ENCODE results near the gene MYH11.

The MYH11 gene

DNA sequence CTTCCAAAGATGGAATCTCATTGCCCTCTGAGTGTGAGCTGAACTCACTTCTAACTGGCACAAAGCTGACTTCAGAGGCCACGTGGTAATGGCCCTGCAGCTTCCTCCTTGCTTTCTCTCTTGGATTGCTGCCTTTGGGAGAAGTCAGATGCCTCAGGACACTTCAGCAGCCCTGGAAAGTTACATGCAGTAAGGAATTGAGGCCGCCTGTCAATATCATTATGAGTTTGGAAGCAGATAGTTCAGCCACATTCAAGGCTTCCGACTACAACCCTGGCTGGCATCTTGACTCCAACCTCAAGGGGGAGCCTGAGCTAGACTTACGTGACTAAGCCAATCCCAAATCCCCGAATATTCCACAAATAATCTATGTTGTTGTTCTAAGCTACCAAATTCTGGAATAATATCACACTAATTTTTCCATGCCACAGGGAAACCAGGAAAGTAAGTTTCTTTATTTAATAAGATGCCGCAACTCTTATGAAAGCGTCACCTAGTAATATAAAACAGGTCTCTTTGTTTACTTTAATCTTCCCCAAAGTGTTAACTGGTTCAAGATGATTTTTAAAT lies 18.0 kb upstream of the MYH11 start:
- peak; percentile 84 for TF ChIP-seq CTCF (IDR thresholded peaks at IDR 0.05; ENCODE audit: low read depth, low read length)
- Histone ChIP-seq H3K9me3 (ENCODE audit: severe bottlenecking) (no peaks in the 10 kb centered on the region), H3K27me3 (ENCODE audit: insufficient read depth, low read depth, severe bottlenecking) (no peaks in the 10 kb centered on the region), H3K36me3 (peaks cover 41% of the 10 kb centered on the region), H3K27ac (no peak overlapping the region), H3K4me3 (ENCODE audit: low read depth, low read length) (no peak overlapping the region)
- DNase-seq = peak; percentile 60

DNA sequence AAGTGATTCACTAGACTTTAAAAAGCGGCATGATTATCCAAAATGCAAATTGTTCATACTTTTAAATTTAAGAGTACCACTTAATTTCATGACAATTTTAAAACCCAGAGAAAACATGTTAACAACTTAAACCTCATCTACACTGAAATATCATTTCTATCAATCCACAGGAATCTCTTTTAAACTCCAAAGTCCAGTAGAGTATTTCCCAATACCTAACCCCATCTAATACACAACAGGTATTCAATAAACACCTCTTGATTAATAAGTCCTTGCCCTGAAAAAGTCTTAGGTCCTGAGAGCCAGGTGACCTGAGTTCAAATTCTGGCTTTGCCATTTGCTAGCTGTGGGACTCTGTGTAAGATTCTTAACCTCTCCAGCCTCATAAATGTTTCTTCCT lies 16.9 kb upstream of the MYH11 start:
- Histone ChIP-seq H3K27ac (no peak overlapping the region), H3K9me3 (ENCODE audit: severe bottlenecking) (no peaks in the 10 kb centered on the region), H3K36me3 (peaks cover 41% of the 10 kb centered on the region), H3K4me3 (ENCODE audit: low read depth, low read length) (no peak overlapping the region), H3K27me3 (ENCODE audit: insufficient read depth, low read depth, severe bottlenecking) (no peaks in the 10 kb centered on the region)
- no peak for DNase-seq
- TF ChIP-seq CTCF (IDR thresholded peaks at IDR 0.05; ENCODE audit: low read depth, low read length) = no peak

- Histone ChIP-seq H3K27me3 (ENCODE audit: insufficient read depth, low read depth, severe bottlenecking) (no peaks in the 10 kb centered on the region), H3K27ac (no peak overlapping the region), H3K4me3 (ENCODE audit: low read depth, low read length) (no peak overlapping the region), H3K36me3 (peaks cover 41% of the 10 kb centered on the region), H3K9me3 (ENCODE audit: severe bottlenecking) (no peaks in the 10 kb centered on the region)
- DNase-seq = no peak
- no peak for TF ChIP-seq CTCF (IDR thresholded peaks at IDR 0.05; ENCODE audit: low read depth, low read length)
These were observed 16.5 kb upstream of the MYH11 start for GRCh38 chr16:15873301-15873700.

DNA sequence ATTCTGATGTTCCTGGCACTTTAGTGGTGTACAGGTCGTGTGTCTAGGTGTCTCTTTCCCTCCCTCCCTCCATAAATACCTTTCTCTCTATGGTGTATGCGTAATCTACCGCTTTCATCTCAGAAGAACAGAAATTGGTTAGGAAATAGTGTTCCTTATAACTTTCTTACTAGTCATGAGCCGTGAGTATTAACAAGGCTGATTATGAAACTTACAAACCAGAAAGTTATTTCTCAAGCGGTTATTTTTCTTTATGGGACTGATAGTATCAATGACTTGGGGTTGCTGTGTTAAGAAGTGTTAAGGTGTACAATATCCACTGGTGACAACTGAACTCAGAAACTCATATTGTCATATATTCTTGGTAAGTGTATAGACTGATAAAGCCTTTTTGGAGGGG lies 13.2 kb upstream of the MYH11 start:
- Histone ChIP-seq H3K36me3 (peaks cover 52% of the 10 kb centered on the region), H3K27ac (no peak overlapping the region), H3K4me3 (ENCODE audit: low read depth, low read length) (no peak overlapping the region), H3K9me3 (ENCODE audit: severe bottlenecking) (no peaks in the 10 kb centered on the region), H3K27me3 (ENCODE audit: insufficient read depth, low read depth, severe bottlenecking) (no peaks in the 10 kb centered on the region)
- no peak for DNase-seq
- TF ChIP-seq CTCF (IDR thresholded peaks at IDR 0.05; ENCODE audit: low read depth, low read length) = no peak

GRCh38 chr16:15866451-15866850 lies 9.6 kb upstream of the MYH11 start:
- no peaks in the 10 kb centered on the region for H3K9me3 ChIP-seq (ENCODE audit: severe bottlenecking)
- H3K27ac ChIP-seq = no peak overlapping the region
- H3K36me3 ChIP-seq = peaks cover 33% of the 10 kb centered on the region
- DNase-seq = no peak
- no peak overlapping the region for H3K4me3 ChIP-seq (ENCODE audit: low read depth, low read length)
- H3K27me3 ChIP-seq (ENCODE audit: insufficient read depth, low read depth, severe bottlenecking) = no peaks in the 10 kb centered on the region
- TF ChIP-seq CTCF (IDR thresholded peaks at IDR 0.05; ENCODE audit: low read depth, low read length) = no peak

DNA sequence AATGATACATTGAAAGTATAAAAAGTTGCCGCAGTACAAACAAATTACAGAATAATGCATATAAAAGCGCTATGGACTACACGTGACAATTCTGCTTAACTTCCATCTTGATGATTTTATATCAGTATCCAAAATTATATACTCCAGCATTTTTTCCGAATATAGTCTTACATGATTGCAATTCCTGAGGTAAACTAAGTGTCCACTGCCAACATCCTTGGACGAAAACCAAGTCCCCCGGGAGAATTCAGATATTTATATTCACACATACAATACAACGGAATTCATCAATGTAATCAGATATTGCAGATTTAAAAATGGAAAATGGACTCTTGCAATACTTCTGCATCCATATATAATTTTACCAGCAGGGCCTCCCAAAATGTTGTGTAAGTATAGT lies 8.9 kb upstream of the MYH11 start:
- Histone ChIP-seq H3K27me3 (ENCODE audit: insufficient read depth, low read depth, severe bottlenecking) (no peaks in the 10 kb centered on the region), H3K9me3 (ENCODE audit: severe bottlenecking) (no peaks in the 10 kb centered on the region), H3K27ac (no peak overlapping the region), H3K36me3 (peaks cover 29% of the 10 kb centered on the region), H3K4me3 (ENCODE audit: low read depth, low read length) (no peak overlapping the region)
- DNase-seq = no peak
- no peak for TF ChIP-seq CTCF (IDR thresholded peaks at IDR 0.05; ENCODE audit: low read depth, low read length)

Data from WERI-Rb-1 (cell line).